ENCODE measurements around the gene PHAF1. TPM values are rescaled to one million over a fixed set of nuclear protein-coding genes. Genes with fewer than 3 reads are reported as not detected.

Gene PHAF1
- total and polyA plus RNA-seq, 2 of the 13 experiments (the other 11 are each of a cell fraction or from before 2014, with no cell fraction given) = 48.3 to 174 TPM

DNA sequence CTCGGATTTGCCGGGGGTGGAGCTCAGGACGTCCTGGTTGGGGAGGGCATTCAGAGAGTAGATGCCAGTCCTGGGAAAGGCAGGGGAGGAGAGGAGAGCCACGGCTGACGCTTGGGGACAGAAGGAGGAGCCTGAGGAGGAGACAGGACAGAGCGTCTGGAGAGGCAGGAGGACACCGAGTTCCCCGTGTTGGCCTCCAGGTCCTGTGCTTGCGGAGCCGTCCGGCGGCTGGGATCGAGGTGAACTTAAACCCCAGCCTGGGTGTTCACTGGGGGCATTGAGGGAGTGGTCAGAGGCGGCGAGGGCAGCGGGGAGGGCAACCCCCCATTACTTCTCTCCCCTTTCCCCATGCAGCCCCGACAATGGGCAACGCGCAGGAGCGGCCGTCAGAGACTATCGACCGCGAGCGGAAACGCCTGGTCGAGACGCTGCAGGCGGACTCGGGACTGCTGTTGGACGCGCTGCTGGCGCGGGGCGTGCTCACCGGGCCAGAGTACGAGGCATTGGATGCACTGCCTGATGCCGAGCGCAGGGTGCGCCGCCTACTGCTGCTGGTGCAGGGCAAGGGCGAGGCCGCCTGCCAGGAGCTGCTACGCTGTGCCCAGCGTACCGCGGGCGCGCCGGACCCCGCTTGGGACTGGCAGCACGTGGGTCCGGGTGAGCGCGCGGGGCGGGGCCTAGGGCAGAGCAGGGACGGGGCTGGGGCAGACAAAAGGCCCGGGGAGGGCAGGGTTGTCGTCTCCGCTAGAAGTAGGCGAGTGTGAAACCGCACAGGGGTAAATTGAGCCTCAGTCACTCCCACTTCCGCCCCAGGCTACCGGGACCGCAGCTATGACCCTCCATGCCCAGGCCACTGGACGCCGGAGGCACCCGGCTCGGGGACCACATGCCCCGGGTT, 64.3 kb downstream of the PHAF1 start (continued):
- TF ChIP-seq CHCHD3 (CRISPR knock-in tag; IDR thresholded peaks at IDR 0.05) (peak; percentile 37; the same call in 1 of the 2 replicates), ZNF674 (CRISPR knock-in tag; IDR thresholded peaks at IDR 0.05; ENCODE audit: low read depth) (0 out of 2 replicates have a peak, but pooled peaks have one; percentile 11), FOXK2 (IDR thresholded peaks at IDR 0.05) (no peak), SNRNP70 (IDR thresholded peaks at IDR 0.05; ENCODE audit: low read depth, low read length) (no peak), PCBP1 (IDR thresholded peaks at IDR 0.05; ENCODE audit: borderline replicate concordance, low read depth, low read length) (0 out of 2 replicates have a peak, but pooled peaks have one; percentile 61), FIP1L1 (IDR thresholded peaks at IDR 0.05; ENCODE audit: borderline replicate concordance, insufficient read depth, low read depth, low read length) (no peak), ZNF160 (CRISPR knock-in tag; IDR thresholded peaks at IDR 0.05) (no peak), FOXA1 (IDR thresholded peaks at IDR 0.05) (no peak), FOXA1 (CRISPR knock-in tag; IDR thresholded peaks at IDR 0.05) (peak; percentile 29; the same call in 1 of the 2 replicates), TBX2 (CRISPR knock-in tag; IDR thresholded peaks at IDR 0.05; ENCODE audit: borderline replicate concordance) (peak; percentile 92), KDM4B (CRISPR knock-in tag; IDR thresholded peaks at IDR 0.05) (peak; percentile 64; the same call in 1 of the 2 replicates), ZNF296 (CRISPR knock-in tag; conservative IDR thresholded peaks at IDR 0.05) (peak; percentile 71; the same call in 1 of the 2 replicates), ZNF121 (CRISPR knock-in tag; IDR thresholded peaks at IDR 0.05) (peak; percentile 99), ZNF781 (CRISPR knock-in tag; IDR thresholded peaks at IDR 0.05; ENCODE audit: borderline replicate concordance, not compliant biosample characterization) (no peak), KLF6 (CRISPR knock-in tag; IDR thresholded peaks at IDR 0.05) (peak; percentile 75; the same call in 1 of the 2 replicates), POLR2G (IDR thresholded peaks at IDR 0.05; ENCODE audit: low read depth, low read length) (peak; percentile 83), CEBPG (CRISPR knock-in tag; IDR thresholded peaks at IDR 0.05) (peak; percentile 42), ZNF44 (CRISPR knock-in tag; IDR thresholded peaks at IDR 0.05) (peak; percentile 94; the same call in 1 of the 2 replicates), NFE2 (CRISPR knock-in tag; IDR thresholded peaks at IDR 0.05) (0 out of 2 replicates have a peak, but pooled peaks have one; percentile 22), ZNF816 (CRISPR knock-in tag; IDR thresholded peaks at IDR 0.05; ENCODE audit: borderline replicate concordance) (peak; percentile 29; the same call in 1 of the 2 replicates), ZFP36L2 (CRISPR knock-in tag; IDR thresholded peaks at IDR 0.05) (no peak), ZNF619 (CRISPR knock-in tag; IDR thresholded peaks at IDR 0.05) (peak; percentile 99)
- TF ChIP-seq, protein P1, sequence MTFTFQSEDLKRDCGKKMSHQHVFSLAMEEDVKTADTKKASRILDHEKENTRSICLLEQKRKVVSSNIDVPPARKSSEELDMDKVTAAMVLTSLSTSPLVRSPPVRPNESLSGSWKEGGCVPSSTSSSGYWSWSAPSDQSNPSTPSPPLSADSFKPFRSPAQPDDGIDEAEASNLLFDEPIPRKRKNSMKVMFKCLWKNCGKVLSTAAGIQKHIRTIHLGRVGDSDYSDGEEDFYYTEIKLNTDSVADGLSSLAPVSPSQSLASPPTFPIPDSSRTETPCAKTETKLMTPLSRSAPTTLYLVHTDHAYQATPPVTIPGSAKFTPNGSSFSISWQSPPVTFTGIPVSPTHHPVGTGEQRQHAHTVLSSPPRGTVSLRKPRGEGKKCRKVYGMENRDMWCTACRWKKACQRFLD (CRISPR knock-in tag; IDR thresholded peaks at IDR 0.05; ENCODE audit: borderline replicate concordance) = peak; percentile 79; the same call in 1 of the 2 replicates
- TF ChIP-seq, protein P2, sequence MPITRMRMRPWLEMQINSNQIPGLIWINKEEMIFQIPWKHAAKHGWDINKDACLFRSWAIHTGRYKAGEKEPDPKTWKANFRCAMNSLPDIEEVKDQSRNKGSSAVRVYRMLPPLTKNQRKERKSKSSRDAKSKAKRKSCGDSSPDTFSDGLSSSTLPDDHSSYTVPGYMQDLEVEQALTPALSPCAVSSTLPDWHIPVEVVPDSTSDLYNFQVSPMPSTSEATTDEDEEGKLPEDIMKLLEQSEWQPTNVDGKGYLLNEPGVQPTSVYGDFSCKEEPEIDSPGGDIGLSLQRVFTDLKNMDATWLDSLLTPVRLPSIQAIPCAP (CRISPR knock-in tag; IDR thresholded peaks at IDR 0.05; ENCODE audit: low read depth) = 0 out of 2 replicates have a peak, but pooled peaks have one; percentile 55
- TF ChIP-seq, protein P3, sequence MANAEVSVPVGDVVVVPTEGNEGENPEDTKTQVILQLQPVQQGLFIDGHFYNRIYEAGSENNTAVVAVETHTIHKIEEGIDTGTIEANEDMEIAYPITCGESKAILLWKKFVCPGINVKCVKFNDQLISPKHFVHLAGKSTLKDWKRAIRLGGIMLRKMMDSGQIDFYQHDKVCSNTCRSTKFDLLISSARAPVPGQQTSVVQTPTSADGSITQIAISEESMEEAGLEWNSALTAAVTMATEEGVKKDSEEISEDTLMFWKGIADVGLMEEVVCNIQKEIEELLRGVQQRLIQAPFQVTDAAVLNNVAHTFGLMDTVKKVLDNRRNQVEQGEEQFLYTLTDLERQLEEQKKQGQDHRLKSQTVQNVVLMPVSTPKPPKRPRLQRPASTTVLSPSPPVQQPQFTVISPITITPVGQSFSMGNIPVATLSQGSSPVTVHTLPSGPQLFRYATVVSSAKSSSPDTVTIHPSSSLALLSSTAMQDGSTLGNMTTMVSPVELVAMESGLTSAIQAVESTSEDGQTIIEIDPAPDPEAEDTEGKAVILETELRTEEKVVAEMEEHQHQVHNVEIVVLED (CRISPR knock-in tag; IDR thresholded peaks at IDR 0.05; ENCODE audit: borderline replicate concordance) = peak; percentile 89

Measured in HepG2 (cell line).